ENCODE results near the gene JPH4.
"Not testable (repeated sequence)": the region's sequence is repeated elsewhere in the genome, so short reads cannot be mapped to it uniquely, and the experiment has no call there.

JPH4 gene

DNA sequence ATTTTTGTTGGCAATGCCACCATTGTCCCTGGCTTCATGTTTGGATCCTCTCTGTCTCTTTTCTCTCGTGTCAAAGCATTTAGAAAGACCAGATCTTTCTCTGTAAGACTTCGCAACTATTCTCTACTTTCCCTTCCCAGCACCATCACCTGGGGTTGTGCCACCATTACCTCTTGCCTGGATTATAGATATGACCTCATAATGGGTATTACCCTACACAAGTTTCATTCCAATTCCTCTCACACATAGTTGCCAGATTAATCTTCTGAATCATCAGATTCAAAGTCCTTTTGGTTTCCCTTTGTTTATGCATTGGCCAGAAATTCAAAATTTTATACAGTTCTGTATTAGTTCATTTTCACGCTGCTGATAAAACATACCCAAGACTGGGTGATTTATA is 30.4 kb upstream of the JPH4 start:
- DNase-seq (ENCODE audit: low read depth in 2 of 2, low spot score in 1 of 2) = no peak

DNA sequence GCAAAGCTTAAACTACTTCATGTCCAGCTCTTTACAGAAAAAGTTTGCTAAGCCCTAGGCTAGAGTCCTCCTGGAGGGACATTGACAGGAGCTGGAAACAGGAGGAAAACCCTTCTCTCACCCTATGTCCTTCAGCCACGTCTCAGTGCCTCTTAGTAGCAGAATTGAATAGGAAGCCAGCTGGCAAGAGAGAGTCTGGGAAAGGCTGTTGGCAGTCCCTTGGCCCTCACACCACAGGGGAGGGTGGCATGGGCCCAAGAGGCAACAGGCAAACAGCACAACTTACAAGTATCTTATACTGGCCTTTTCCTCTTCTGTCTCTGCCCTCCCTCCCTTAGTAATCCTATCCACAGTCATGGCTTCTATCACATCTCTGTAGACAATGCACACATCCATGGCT is 29.9 kb upstream of the JPH4 start:
- no peak for DNase-seq (ENCODE audit: low read depth in 2 of 2, low spot score in 1 of 2)

DNA sequence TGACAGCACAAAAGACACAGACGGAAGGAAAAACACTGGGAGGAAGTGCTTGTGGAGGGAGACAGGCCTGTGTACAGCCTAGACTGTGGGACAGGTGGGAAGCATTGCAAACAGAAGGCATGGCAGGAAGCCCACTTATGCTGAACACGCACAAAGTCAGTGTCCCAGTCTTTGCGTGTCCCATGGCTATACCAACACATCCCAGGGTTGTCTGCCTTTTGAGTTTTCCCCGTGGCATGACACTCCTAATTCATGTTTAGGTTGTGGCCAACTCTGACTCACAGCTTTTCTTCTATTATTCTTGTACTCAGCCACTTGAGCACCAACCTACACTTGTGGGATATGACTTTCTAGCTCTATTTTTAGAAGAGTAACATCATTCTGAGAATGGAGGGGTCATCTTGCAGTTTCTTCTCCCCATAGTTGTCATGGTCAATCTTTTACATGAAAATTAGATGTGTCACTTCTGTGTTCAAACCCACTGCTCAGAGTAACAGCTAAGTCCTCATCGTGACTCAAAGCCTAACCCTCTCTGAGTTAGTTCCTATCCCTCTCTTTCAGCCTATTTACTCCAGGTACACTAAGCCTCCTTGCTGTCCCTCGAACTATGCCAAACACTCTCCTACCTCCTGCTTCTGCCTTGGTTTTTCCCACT is 27.5 kb upstream of the JPH4 start:
- no peak for DNase-seq (ENCODE audit: low read depth in 2 of 2, low spot score in 1 of 2)

DNA sequence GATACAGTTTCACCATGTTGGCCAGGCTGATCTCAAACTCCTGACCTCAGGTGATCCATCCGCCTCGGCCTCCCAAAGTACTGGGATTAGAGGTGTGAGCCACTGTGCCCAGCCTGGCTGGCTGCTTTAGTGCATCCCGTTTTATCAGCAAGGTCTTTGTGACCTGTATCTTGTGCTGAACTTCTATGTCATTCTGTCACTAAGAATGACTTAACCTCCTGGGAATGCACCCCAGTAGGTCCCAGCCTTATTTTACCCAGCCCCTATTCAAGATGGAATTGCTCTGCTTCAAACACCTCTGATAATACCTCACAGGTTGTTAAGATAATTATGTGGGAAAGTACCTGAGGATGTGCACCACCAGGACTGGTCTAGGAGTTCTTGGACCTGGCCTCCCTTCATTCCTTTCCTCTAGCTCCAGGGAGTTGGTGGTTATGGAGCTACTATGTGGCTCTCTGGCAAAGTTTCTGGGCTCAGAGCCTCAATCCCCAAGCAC is 26.1 kb upstream of the JPH4 start:
- no peak for DNase-seq (ENCODE audit: low read depth in 2 of 2, low spot score in 1 of 2)

DNA sequence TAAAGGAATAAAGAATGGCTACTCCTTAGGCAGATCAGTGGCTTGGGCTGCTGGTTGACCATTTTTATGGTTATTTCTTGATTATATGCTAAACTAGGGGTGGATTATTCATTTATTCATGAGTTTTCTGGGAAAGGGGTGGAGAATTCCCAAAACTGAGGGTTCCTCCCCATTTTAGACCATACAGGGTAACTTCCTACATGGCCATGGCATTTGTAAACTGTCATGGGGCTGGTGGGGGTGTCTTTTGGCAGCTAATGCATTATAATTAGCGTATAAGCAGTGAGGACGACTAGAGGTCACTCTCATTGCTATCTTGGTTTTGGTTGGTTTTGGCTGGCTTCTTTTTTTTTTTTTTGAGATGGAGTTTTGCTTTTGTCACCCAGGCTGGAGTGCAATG is 25.6 kb upstream of the JPH4 start:
- DNase-seq (ENCODE audit: low read depth in 2 of 2, low spot score in 1 of 2) = no peak

DNA sequence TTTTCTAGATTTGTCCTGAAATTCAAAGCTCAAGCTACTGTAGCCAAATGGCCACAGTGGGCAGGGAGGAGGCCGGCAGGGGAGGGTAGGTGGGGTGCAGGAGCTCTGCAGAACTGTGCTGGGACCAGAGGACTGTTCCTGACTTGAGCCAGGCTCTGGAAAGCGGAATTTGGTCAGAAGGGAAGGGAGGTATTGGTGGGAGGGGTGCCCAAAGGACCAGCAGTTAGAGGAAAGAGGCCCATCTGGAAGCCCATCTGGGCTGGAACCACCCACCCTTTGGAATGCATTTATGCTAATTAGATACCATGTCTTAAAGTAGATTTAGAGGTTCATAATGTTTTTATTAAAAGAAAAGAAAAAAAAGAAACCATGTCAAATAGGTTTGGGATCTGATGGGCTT is 24.5 kb upstream of the JPH4 start:
- no peak for DNase-seq (ENCODE audit: low read depth in 2 of 2, low spot score in 1 of 2)

DNA sequence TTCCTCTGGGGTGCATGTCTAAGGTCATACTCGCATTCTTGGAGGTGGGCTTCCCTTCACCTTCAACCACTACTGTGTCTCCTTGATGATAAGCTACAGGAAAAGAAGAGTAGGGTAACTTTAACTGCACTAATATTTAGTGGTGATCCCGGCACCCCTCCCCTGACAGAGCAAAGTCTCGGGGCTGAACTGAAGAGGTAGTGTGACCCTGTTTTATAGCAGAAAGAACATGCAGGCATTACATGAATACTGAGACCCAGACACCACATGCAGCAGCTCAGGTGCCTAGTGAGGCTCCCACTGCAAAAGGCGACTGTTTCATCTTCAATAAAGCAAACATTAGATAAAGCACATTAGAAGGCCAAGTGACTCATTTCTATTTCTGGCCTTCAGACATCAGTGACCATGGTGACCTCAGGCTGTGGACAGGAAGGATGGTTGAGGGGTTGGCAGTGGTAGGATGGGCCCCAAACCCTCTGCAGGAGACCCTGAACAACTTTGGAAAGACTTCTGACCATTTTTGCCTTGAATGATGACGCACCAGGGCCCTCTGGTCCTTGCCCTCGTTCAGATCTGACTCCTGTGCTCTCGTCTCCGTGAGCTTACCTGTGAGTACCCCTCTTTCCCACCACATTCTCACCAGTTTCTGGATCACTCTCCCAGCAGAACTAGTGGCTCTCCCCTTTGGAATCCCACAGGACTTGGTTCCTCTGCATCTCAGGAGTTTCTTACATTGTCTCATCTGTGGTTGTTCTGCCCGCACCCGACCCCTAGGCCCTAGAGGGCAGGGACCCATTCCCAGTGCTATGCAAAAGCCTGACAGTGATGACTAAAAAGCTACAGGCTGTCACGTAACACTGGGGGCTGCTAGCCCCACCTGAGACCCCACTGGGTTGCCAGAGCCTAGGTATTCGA is 23.8 kb upstream of the JPH4 start:
- no peak for DNase-seq (ENCODE audit: low read depth in 2 of 2, low spot score in 1 of 2)

DNA sequence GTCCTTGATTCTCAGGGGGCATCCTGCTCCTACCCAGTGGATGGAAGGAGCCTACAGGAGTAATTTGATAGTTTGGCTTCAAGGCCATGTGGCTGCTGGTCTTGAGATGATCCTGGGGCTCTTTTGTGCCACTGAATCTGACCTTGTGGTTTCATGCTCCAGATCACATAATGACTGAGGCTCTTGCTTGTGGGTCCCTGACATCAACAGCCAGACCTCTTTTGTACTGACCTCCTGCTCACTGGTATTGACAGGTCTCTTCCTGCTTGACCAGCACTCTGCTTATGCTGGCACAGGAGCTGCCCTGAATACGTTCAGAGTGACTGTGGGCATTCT is 23.2 kb upstream of the JPH4 start:
- no peak for DNase-seq (ENCODE audit: low read depth in 2 of 2, low spot score in 1 of 2)

DNA sequence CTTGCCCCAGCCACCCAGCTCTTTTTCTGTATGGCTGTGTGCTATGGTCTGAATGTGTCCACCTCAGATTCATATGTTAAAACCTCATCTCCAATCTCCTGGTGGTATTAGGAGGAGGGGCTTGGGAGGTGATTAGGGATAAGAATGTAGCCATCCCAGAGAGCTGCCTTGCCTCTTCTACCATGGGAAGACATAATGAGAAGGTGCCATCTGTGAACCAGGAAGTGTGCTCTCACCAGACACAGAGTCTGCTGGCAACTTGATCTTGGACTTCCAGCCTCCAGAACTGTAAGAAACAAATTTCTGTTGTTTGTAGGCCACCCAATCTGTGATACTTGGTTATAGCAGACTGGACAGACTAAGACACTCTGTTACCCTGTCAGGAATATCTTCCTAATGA is 22.8 kb upstream of the JPH4 start:
- no peak for DNase-seq (ENCODE audit: low read depth in 2 of 2, low spot score in 1 of 2)

DNA sequence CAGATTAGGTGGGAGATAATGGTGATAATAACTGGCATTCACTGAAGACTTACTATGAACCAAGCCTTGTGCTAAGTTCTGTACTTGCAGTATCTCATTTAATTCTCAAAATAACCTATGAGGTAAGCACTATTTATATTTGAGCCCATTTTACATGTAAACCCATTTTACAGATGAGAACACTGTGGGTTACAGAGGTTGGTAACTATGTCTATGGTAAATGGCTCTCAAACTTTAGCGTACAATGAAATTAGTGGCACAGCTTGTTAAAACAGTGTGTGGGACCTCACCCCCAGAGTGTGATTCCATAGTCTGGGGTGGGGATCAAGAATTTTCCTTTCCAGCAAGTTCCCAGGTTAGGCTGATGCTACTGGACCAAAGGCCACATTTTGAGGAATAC is 22.2 kb upstream of the JPH4 start:
- no peak for DNase-seq (ENCODE audit: low read depth in 2 of 2, low spot score in 1 of 2)

DNA sequence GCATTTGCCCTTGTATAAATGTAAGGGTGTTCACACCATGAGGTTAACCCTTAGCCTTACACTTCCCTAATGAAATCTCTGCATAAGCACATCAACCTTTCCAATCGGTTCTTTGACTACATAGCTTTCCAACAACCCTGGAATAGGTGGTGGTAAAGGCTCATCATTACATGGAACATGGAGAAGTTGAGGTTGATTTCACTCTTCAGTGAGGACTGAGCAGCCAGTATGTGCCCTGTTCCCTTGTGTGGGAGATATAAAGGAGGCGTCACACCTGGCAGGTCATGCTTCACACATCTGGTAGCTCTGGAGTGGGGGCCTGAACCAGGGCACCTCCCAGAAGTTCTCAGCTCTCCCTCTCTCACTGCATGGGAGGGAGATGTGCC is 21.7 kb upstream of the JPH4 start:
- no peak for DNase-seq (ENCODE audit: low read depth in 2 of 2, low spot score in 1 of 2)

DNA sequence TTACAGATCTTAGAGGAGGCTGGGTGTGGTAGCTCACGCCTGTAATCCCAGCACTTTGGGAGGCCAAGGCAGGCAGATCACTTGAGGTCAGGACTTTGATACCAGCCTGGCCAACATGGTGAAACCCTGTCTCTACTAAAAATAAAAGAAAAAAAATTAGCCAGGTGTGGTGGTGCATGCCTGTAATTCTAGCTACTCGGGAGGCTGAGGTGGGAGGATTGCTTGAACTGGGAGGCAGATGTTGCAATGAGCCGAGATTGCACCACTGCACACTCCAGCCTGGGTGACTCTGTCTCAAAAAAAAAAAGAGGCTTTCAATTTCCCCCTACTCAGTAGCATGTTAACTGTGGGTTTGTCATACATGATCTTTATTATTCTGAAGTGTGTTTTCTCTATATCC is 15.6 kb upstream of the JPH4 start:
- DNase-seq (ENCODE audit: low read depth in 2 of 2, low spot score in 1 of 2) = not testable (repeated sequence)

DNA sequence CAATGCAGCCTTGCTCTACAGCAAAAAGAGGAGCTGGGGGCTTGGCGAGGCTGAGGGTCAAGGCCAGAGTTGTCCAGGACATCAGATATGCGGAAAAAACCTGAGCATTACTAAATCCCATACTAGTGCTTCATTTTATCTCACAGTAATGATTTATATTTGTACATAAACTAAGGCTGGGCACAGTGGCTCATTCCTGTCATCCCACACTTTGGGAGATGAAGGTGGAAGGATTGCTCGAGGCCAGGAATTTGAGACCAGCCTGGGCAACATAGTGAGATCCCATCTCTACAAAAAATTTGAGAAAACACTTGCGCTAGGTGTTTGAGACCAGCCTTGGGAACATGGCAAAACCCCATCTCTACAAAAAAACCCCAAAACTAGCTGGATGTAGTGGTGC is 11.6 kb upstream of the JPH4 start:
- no peak for DNase-seq (ENCODE audit: low read depth in 2 of 2, low spot score in 1 of 2)

DNA sequence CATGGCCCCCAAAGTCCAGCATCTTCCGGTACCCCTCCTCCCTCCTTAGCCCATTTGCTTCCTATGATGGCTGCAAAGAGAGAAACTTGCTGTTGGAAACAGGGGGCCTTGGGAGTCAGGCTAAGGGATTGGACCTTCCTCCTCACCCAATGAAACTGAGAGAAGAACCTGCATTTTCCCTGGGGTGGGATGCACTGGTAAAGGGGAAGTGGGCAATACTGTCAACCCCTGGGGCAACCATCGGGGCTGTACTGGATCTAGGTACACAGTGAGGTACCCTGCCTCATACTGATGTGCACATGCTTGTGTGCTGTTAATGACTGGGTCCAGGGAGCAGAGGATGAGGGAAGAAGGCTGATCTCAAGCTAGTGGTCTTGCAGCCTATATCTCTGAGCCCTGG is 11.0 kb upstream of the JPH4 start:
- DNase-seq (ENCODE audit: low read depth in 2 of 2, low spot score in 1 of 2) = no peak

DNA sequence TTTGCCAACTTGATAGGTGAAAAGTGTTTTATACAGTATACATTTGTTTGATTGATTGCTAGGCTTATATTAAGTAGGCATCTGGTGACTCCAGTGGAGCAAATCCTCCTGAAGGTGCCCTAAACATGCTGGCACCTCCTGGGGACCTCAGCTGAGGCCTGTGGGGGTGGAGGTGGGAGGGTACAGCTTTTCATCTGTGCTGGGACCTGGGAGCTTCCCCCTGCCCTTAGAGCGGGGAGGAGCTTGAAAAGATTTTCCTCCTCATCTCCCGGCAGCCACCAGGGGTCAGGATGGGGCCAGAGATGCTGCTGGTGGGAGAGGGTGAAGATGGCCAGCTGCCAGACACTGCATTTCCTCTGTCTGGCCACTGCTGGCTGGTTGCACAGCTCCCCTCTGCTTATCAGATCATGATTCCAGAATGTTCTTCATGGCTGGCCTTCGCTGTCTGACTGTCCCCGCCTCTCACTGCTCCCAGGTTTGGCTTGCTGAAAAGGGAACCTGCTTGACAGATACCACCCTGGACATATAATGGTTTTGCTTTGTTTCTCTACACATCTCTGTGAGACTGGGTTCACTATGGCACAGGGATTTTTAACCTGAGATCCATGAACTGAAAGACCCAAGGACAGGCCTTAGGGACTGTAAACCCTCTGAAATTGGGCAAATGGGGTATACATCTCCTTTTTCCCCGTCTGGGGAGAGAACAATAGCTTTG is 10.5 kb upstream of the JPH4 start:
- peak; percentile 49 to 62 for DNase-seq (ENCODE audit: low read depth in 2 of 2, low spot score in 1 of 2)

DNA sequence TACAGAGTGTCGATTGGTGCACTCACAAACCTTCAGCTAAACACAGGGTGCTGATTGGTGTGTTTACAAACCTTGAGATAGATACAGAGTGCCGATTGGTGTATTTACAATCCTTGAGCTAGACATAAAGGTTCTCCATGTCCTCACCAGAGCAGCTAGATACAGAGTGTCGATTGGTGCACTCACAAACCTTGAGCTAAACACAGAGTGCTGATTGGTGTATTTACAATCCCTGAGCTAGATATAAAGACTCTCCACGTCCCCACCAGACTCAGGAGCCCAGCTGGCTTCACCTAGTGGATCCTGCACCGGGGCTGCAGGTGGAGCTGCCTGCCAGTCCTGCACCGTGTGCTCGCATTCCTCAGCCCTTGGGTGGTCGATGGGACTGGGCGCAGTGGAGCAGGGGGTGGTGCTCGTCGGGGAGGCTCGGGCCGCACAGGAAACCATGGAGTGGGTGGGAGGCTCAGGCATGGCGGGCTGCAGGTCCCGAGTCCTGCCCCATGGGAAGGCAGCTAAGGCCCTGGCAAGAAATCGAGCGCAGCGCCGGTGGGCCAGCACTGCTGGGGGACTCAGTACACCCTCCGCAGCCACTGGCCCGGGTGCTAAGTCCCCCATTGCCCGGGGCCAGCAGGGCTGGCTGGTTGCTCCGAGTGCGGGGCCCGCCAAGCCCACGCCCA is 6.1 kb upstream of the JPH4 start:
- not testable (repeated sequence) for DNase-seq (ENCODE audit: low read depth in 2 of 2, low spot score in 1 of 2)

DNA sequence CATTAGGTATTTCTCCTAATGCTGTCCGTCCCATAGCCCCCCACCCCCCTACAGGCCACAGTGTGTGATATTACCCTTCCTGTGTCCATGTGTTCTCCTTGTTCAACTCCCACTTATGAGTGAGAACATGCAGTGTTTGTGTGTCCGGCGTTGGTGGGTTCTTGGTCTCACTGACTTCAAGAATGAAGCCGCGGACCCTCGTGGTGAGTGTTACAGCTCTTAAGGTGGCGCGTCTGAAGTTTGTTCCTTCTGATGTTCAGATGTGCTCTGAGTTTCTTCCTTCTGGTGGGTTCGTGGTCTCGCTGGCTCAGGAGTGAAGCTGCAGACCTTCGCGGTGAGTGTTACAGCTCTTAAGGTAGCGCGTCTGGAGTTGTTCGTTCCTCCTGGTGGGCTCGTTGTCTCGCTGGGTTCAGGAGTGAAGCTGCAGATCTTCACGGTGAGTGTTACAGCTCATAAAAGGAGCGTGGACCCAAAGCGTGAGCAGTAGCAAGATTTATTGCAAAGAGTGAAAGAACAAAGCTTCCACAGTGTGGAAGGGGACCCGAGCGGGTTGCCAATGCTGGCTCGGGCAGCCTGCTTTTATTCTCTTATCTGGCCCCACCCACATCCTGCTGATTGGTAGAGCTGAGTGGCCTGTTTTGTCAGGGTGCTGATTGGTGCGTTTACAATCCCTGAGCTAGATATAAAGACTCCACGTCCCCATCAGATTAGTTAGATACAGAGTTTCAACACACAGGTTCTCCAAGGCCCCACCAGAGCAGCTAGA is 5.4 kb upstream of the JPH4 start:
- not testable (repeated sequence) for DNase-seq (ENCODE audit: low read depth in 2 of 2, low spot score in 1 of 2)

DNA sequence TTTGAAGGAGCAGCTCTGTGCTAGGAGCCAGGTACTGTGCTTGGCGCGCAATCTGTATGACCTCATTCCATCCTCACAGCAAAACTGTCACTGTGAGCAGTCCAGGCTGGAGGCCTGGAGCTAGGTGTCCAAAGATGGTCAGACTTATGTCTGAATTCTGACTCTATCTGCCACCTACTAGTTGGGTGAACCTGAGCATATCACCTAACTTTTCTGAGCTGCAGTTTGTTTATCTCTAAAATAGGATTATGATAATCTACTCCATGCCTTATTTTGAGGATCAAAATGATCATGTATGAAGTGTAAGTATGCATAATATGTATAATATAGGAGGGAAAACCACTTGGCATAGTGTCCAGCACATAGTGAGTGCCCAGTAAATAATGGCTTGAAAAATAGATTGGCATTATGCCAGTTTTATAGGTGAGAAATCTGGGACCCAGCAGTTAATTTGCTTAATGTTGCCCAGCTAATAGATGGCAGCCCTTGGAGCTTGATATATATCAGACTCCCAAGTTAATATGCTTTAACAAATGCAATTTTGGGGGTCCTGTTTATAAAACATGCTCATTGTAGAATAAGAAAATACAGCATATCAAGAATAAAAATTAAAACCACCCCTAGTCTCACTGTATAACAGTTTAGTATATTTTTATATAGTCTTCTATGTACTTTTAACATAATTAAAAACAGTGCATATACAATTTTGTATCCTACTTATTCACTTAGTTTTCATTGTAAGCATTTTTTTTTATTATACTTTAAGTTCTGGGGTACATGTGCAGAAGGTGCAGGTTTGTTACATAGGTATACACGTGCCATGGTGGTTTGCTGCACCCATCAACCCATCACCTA is 4.5 kb upstream of the JPH4 start:
- DNase-seq (ENCODE audit: low read depth in 2 of 2, low spot score in 1 of 2) = no peak

DNA sequence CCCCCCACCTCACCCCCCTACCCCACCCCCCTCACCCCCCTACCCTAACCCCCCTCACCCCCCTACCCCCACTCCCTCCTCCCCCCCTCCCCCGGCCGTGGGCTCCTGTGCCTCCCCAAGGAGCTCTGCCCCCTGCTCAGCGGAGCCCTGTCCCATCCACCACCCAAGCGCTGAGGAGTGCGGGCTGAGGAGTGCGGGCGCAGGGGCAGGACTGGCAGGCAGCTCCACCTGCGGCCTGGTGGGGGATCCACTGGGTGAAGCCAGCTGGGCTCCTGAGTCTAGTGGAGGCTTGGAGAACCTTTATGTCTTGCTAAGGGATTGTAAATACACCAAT is 2.3 kb upstream of the JPH4 start:
- no peak for DNase-seq (ENCODE audit: low read depth in 2 of 2, low spot score in 1 of 2)
